Neural progenitor cell (in vitro differentiated cells): Measurements from ENCODE around the gene TBL1X. TPM values are rescaled to one million over a fixed set of nuclear protein-coding genes. Genes with fewer than 3 reads are reported as not detected.
A peak's percentile ranks its signal among the peaks of the same experiment; 100 is the strongest.

ENCODE experiments used
- DNase-seq: peaks from one replicate; pipeline ENCODE4 v3.0.0-alpha.2; 2016; ENCODE audit warnings: low spot score
- H2AFZ ChIP-seq: fragments of 200-600 bp; sonication (generic); replicated peaks from 2 replicates; pipeline ENCODE4 v1.6.1; 2016; ENCODE audit warnings: antibody characterized with exemption
- H3F3A ChIP-seq: fragments of 200-600 bp; sonication (generic); 2 replicates; pipeline ENCODE4 v1.6.1; 2016; ENCODE audit warnings: antibody characterized with exemption, low read depth
- H3K27ac ChIP-seq: fragments of 200-600 bp; sonication (generic); 2 replicates; pipeline ENCODE4 v1.5.1; 2016; ENCODE audit warnings: mild to moderate bottlenecking
- H3K27me3 ChIP-seq: fragments of 200-600 bp; sonication (generic); 2 replicates; pipeline ENCODE4 v1.6.1; 2016; ENCODE audit warnings: mild to moderate bottlenecking, moderate library complexity
- H3K36me3 ChIP-seq: fragments of 200-600 bp; sonication (generic); 2 replicates; pipeline ENCODE4 v1.5.1; 2016
- H3K4me1 ChIP-seq: fragments of 200-600 bp; sonication (generic); 2 replicates; pipeline ENCODE4 v1.6.1; 2016; ENCODE audit warnings: mixed run types
- H3K4me2 ChIP-seq: fragments of 200-600 bp; sonication (generic); 2 replicates; pipeline ENCODE4 v1.6.1; 2016
- H3K4me3 ChIP-seq: fragments of 200-600 bp; sonication (generic); 2 replicates; pipeline ENCODE4 v1.5.1; 2016
- H3K79me2 ChIP-seq: fragments of 200-600 bp; sonication (generic); 2 replicates; pipeline ENCODE4 v1.6.1; 2016; ENCODE audit warnings: low read depth
- H3K9ac ChIP-seq: fragments of 200-600 bp; sonication (generic); 2 replicates; pipeline ENCODE4 v1.6.1; 2016
- H3K9me3 ChIP-seq: fragments of 200-600 bp; sonication (generic); 2 replicates; pipeline ENCODE4 v1.5.1; 2016; ENCODE audit warnings: low read depth
- H4K20me1 ChIP-seq: fragments of 200-600 bp; sonication (generic); 2 replicates; pipeline ENCODE4 v1.6.1; 2016; ENCODE audit warnings: low read depth
- H3K27ac Mint-ChIP-seq: 3 replicates; pipeline ENCODE4 v1.8.0; 2021; ENCODE audit warnings: mixed read lengths
- H3K27me3 Mint-ChIP-seq: 2 replicates; pipeline ENCODE4 v1.8.0; 2022; ENCODE audit warnings: low read depth, mild to moderate bottlenecking, inconsistent platforms, moderate library complexity, mixed read lengths; ENCODE audit not compliant: insufficient read depth
- H3K36me3 Mint-ChIP-seq: 3 replicates; pipeline ENCODE4 v1.8.0; 2021; ENCODE audit warnings: mixed read lengths
- H3K4me1 Mint-ChIP-seq: 3 replicates; pipeline ENCODE4 v1.8.0; 2021; ENCODE audit warnings: mixed read lengths
- H3K4me3 Mint-ChIP-seq: 3 replicates; pipeline ENCODE4 v1.8.0; 2021; ENCODE audit warnings: mild to moderate bottlenecking, moderate library complexity, mixed read lengths
- H3K9me3 Mint-ChIP-seq: 3 replicates; pipeline ENCODE4 v1.8.0; 2020; ENCODE audit warnings: mixed read lengths
- CTCF ChIP-seq: fragments of 200-600 bp; sonication (generic); IDR thresholded peaks from 2 replicates; pipeline ENCODE4 v1.5.1; 2017; ENCODE audit warnings: antibody characterized with exemption, mild to moderate bottlenecking
- EZH2 ChIP-seq: fragments of 200-600 bp; sonication (generic); IDR thresholded peaks from 2 replicates; pipeline ENCODE4 v1.6.1; 2017; ENCODE audit warnings: antibody characterized with exemption, mild to moderate bottlenecking, moderate library complexity
- EZH2phosphoT487 ChIP-seq: fragments of 200-600 bp; sonication (generic); IDR thresholded peaks from 2 replicates; pipeline ENCODE4 v1.6.1; 2017; ENCODE audit warnings: antibody characterized with exemption
- total RNA-seq: library from RNA; depleted of rRNA; stranded (reverse); fragments of >200 nt; gene quantifications from 2 replicates; pipeline ENCODE4 v1.2.3, GENCODE V29; 2015; ENCODE audit warnings: low replicate concordance

Gene TBL1X
- total RNA-seq, 1 donor from 2014 or later = 35.7 TPM

GRCh38 chrX:9708923-9709553, 244.2 kb downstream of the TBL1X start:
- H2AFZ ChIP-seq = no peak overlapping the region
- H3K36me3 Mint-ChIP-seq = peaks cover 59% of the 10 kb centered on the region

DNA sequence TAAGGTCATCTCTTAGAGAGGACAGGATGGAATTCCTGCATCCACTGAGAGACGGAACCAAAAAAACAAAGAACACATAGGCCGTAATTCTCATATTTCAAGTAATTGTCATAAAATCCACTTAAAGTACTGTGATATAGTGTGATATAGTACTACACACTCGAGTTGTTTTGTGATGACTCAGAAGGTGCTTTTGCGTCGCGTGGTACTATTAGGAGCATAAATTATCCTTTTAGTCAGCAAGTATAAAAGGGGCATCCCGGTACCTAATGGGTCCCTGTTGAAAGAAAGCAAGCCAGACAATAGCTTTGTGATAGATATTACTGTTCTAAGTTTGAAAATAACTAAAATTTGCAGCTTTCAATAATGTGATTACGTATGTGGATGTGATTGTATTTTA, 245.5 kb downstream of the TBL1X start:
- no peak overlapping the region for H3K4me3 Mint-ChIP-seq
- no peak overlapping the region for H3K27ac ChIP-seq
- H3K9ac ChIP-seq = no peak overlapping the region
- no peaks in the 10 kb centered on the region for H3K27me3 ChIP-seq
- H4K20me1 ChIP-seq = no peaks in the 10 kb centered on the region
- H3K27me3 Mint-ChIP-seq = no peaks in the 10 kb centered on the region
- H3F3A ChIP-seq = peaks cover 4% of the 10 kb centered on the region
- H3K36me3 Mint-ChIP-seq = peaks cover 58% of the 10 kb centered on the region
- peaks cover 16% of the 10 kb centered on the region for H3K9me3 Mint-ChIP-seq
- H3K4me1 ChIP-seq = no peaks in the 10 kb centered on the region
- H3K27ac Mint-ChIP-seq = no peak overlapping the region
- H3K4me3 ChIP-seq = no peak overlapping the region
- no peaks in the 10 kb centered on the region for H3K79me2 ChIP-seq
- H2AFZ ChIP-seq = no peak overlapping the region
- no peak for TF ChIP-seq EZH2phosphoT487
- no peak for TF ChIP-seq CTCF
- no peak for TF ChIP-seq EZH2
- H3K9me3 ChIP-seq = no peaks in the 10 kb centered on the region
- H3K36me3 ChIP-seq = no peaks in the 10 kb centered on the region
- no peak overlapping the region for H3K4me2 ChIP-seq
- peaks cover 9% of the 10 kb centered on the region for H3K4me1 Mint-ChIP-seq
- DNase-seq = no peak

More at GRCh38 chrX:9708923-9709553, 244.2 kb downstream of the TBL1X start:
- Histone ChIP-seq H3F3A (peaks cover 4% of the 10 kb centered on the region), H3K27me3 (no peaks in the 10 kb centered on the region), H3K4me3 (no peak overlapping the region), H4K20me1 (no peaks in the 10 kb centered on the region), H3K9me3 (no peaks in the 10 kb centered on the region), H3K4me1 (no peaks in the 10 kb centered on the region), H3K27ac (no peak overlapping the region), H3K79me2 (no peaks in the 10 kb centered on the region), H3K4me2 (no peak overlapping the region), H3K36me3 (no peaks in the 10 kb centered on the region), H3K9ac (no peak overlapping the region)
- H3K4me3 Mint-ChIP-seq = no peak overlapping the region
- peak overlapping the region; percentile 54 for H3K27ac Mint-ChIP-seq
- H3K27me3 Mint-ChIP-seq = no peaks in the 10 kb centered on the region
- peak; percentile 76 for DNase-seq
- TF ChIP-seq EZH2 = no peak
- peak; percentile 73 for TF ChIP-seq CTCF
- peaks cover 25% of the 10 kb centered on the region for H3K9me3 Mint-ChIP-seq
- peaks cover 9% of the 10 kb centered on the region for H3K4me1 Mint-ChIP-seq

- H3K4me3 Mint-ChIP-seq = no peak overlapping the region
- H3K27ac ChIP-seq = no peak overlapping the region
- no peak overlapping the region for H3K4me3 ChIP-seq
- peaks cover 86% of the 10 kb centered on the region for H3K36me3 Mint-ChIP-seq
- H3K9me3 ChIP-seq = peaks cover 8% of the 10 kb centered on the region
- peaks cover 53% of the 10 kb centered on the region for H3K9me3 Mint-ChIP-seq
- no peaks in the 10 kb centered on the region for H3K36me3 ChIP-seq
- no peak for TF ChIP-seq CTCF
- TF ChIP-seq EZH2phosphoT487 = no peak
- no peak for TF ChIP-seq EZH2
- DNase-seq = no peak
- no peaks in the 10 kb centered on the region for H3F3A ChIP-seq
- H2AFZ ChIP-seq = no peak overlapping the region
- H3K27ac Mint-ChIP-seq = no peak overlapping the region
- no peaks in the 10 kb centered on the region for H3K4me1 Mint-ChIP-seq
- H3K27me3 Mint-ChIP-seq = peaks cover 4% of the 10 kb centered on the region
- no peaks in the 10 kb centered on the region for H3K79me2 ChIP-seq
- no peaks in the 10 kb centered on the region for H3K27me3 ChIP-seq
- no peaks in the 10 kb centered on the region for H3K4me1 ChIP-seq
- no peak overlapping the region for H3K9ac ChIP-seq
- H3K4me2 ChIP-seq = no peak overlapping the region
- H4K20me1 ChIP-seq = no peaks in the 10 kb centered on the region
Observed at GRCh38 chrX:9717376-9717775, 252.5 kb downstream of the TBL1X start.
